Measurements from ENCODE around the gene MTCL1.

DNA sequence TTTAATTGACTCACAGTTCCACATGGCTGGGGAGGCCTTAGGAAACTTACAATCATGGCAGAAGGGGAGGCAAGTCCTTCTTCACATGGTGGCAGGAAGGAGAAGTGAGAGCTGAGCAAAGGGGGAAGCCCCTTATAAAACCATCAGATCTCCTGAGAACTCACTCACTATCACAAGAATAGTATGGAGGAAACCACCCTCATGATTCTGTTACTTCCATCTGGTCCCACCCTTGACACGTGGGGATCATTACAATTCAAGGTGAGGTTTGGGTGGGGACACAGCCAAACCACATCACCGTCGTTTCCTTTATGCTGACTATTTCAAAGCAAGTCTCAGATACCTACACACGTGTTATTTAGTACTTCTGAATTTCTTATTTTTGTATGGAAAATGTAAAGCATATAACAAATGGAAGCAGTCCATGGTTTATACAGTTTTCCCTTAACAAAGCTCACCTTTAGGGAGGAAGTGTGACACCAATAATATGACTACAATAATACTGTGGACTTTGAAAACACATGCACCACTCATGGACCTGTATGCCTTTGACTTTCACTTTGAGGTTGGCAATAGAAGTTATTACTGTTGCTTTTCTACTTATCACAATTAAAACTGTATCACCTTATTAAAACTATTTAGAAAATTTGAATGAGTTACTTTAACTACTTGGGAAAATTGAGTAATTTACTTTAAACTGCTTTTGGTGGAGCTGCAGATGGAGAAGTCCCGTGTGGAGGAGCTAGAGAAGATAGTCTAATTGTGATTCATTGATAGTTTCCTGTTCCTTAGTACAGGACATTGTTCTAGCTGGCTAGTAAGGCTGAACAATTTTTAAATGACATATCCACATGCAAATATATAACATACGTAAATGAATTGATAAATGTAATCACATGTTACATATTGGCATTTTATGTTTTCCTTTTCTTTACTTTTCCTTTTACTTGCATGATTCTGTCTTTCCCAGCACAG, 37.3 kb downstream of the MTCL1 start:
- no peak for TF ChIP-seq POLR2A (IDR thresholded peaks at IDR 0.05)
- TF ChIP-seq, protein P1, sequence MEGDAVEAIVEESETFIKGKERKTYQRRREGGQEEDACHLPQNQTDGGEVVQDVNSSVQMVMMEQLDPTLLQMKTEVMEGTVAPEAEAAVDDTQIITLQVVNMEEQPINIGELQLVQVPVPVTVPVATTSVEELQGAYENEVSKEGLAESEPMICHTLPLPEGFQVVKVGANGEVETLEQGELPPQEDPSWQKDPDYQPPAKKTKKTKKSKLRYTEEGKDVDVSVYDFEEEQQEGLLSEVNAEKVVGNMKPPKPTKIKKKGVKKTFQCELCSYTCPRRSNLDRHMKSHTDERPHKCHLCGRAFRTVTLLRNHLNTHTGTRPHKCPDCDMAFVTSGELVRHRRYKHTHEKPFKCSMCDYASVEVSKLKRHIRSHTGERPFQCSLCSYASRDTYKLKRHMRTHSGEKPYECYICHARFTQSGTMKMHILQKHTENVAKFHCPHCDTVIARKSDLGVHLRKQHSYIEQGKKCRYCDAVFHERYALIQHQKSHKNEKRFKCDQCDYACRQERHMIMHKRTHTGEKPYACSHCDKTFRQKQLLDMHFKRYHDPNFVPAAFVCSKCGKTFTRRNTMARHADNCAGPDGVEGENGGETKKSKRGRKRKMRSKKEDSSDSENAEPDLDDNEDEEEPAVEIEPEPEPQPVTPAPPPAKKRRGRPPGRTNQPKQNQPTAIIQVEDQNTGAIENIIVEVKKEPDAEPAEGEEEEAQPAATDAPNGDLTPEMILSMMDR (IDR thresholded peaks at IDR 0.05), result no peak
